ENCODE measurements around the gene RBP3. TPM values are rescaled to one million over a fixed set of nuclear protein-coding genes. Genes with fewer than 3 reads are reported as not detected.

RBP3 gene
- total RNA-seq, 1 experiment from 2014 or later = not detected

- ChIA-PET CTCF (no interaction called here), POLR2A (ENCODE audit: unreplicated experiment) (no interaction called here)
- intact Hi-C loops (cut with micrococcal nuclease; ENCODE audit: unreplicated experiment) = no loop called here
- Histone ChIP-seq H3F3A (ENCODE audit: insufficient read depth, low read depth) (no peaks in the 10 kb centered on the region), H3K9me3 (ENCODE audit: insufficient read depth, low read depth) (no peaks in the 10 kb centered on the region), H3K36me3 (ENCODE audit: low read depth) (no peaks in the 10 kb centered on the region), H3K4me3 (no peak overlapping the region), H4K20me1 (ENCODE audit: insufficient read depth) (no peaks in the 10 kb centered on the region), H3K27me3 (ENCODE audit: insufficient read depth, low read depth) (peaks cover 16% of the 10 kb centered on the region), H3K79me2 (ENCODE audit: low read depth) (no peaks in the 10 kb centered on the region), H3K4me1 (replicated peaks; ENCODE audit: insufficient read depth) (no peaks in the 10 kb centered on the region; the same call in 1 of the 2 replicates), H2AFZ (no peak overlapping the region), H3K4me2 (no peak overlapping the region), H3K27ac (no peak overlapping the region), H3K9me2 (ENCODE audit: insufficient read depth) (no peaks in the 10 kb centered on the region)
- DNase-seq = no peak
- no peak for TF ChIP-seq CTCF (conservative IDR thresholded peaks at IDR 0.05)
- no peak for TF ChIP-seq EZH2 (IDR thresholded peaks at IDR 0.05; ENCODE audit: low read depth)
- no TSS peak for BruUV-seq (replicated peaks)
Measured at GRCh38 chr10:47335906-47336305, 12.3 kb upstream of the RBP3 start.

- no peaks in the 10 kb centered on the region for H4K20me1 ChIP-seq (ENCODE audit: insufficient read depth)
- no peak for TF ChIP-seq CTCF (conservative IDR thresholded peaks at IDR 0.05)
- TF ChIP-seq EZH2 (IDR thresholded peaks at IDR 0.05; ENCODE audit: low read depth) = no peak
- H3K27me3 ChIP-seq (ENCODE audit: insufficient read depth, low read depth) = peaks cover 16% of the 10 kb centered on the region
- no TSS peak for BruUV-seq (replicated peaks)
- no peak overlapping the region for H2AFZ ChIP-seq
- no peaks in the 10 kb centered on the region for H3F3A ChIP-seq (ENCODE audit: insufficient read depth, low read depth)
- POLR2A ChIA-PET (ENCODE audit: unreplicated experiment) = no interaction called here
- H3K79me2 ChIP-seq (ENCODE audit: low read depth) = no peaks in the 10 kb centered on the region
- no peak for DNase-seq
- no peak overlapping the region for H3K4me2 ChIP-seq
- H3K27ac ChIP-seq = no peak overlapping the region
- CTCF ChIA-PET = no interaction called here
- H3K4me3 ChIP-seq = no peak overlapping the region
- H3K4me1 ChIP-seq (replicated peaks; ENCODE audit: insufficient read depth) = no peaks in the 10 kb centered on the region; the same call in 1 of the 2 replicates
- no peaks in the 10 kb centered on the region for H3K9me2 ChIP-seq (ENCODE audit: insufficient read depth)
- no peaks in the 10 kb centered on the region for H3K36me3 ChIP-seq (ENCODE audit: low read depth)
- intact Hi-C loops (cut with micrococcal nuclease; ENCODE audit: unreplicated experiment) = no loop called here
- no peaks in the 10 kb centered on the region for H3K9me3 ChIP-seq (ENCODE audit: insufficient read depth, low read depth)
Measured at GRCh38 chr10:47336387-47337134, 11.6 kb upstream of the RBP3 start.

GRCh38 chr10:47337310-47337709, 10.9 kb upstream of the RBP3 start:
- H3K4me3 ChIP-seq = no peak overlapping the region
- H3K9me3 ChIP-seq (ENCODE audit: insufficient read depth, low read depth) = no peaks in the 10 kb centered on the region
- ChIA-PET CTCF (no interaction called here), POLR2A (ENCODE audit: unreplicated experiment) (no interaction called here)
- no TSS peak for BruUV-seq (replicated peaks)
- H3K4me1 ChIP-seq (replicated peaks; ENCODE audit: insufficient read depth) = no peaks in the 10 kb centered on the region; the same call in 1 of the 2 replicates
- H3K4me2 ChIP-seq = no peak overlapping the region
- DNase-seq = no peak
- H4K20me1 ChIP-seq (ENCODE audit: insufficient read depth) = no peaks in the 10 kb centered on the region
- H2AFZ ChIP-seq = no peak overlapping the region
- no peak for TF ChIP-seq CTCF (conservative IDR thresholded peaks at IDR 0.05)
- TF ChIP-seq EZH2 (IDR thresholded peaks at IDR 0.05; ENCODE audit: low read depth) = no peak
- H3K9me2 ChIP-seq (ENCODE audit: insufficient read depth) = no peaks in the 10 kb centered on the region
- no peaks in the 10 kb centered on the region for H3K36me3 ChIP-seq (ENCODE audit: low read depth)
- intact Hi-C loops (cut with micrococcal nuclease; ENCODE audit: unreplicated experiment) = no loop called here
- H3F3A ChIP-seq (ENCODE audit: insufficient read depth, low read depth) = no peaks in the 10 kb centered on the region
- no peak overlapping the region for H3K27ac ChIP-seq
- peaks cover 16% of the 10 kb centered on the region for H3K27me3 ChIP-seq (ENCODE audit: insufficient read depth, low read depth)
- H3K79me2 ChIP-seq (ENCODE audit: low read depth) = no peaks in the 10 kb centered on the region
